H1 (cell line): ENCODE measurements around the gene ARHGAP15.

Experiments
- ATF2 ChIP-seq: IDR thresholded peaks from 2 replicates; pipeline ENCODE4 v1.6.1; 2012; ENCODE audit warnings: low read length, inconsistent platforms
- CBX5 ChIP-seq: fragments of 300-800, 300-1000 bp; sonication (generic); IDR thresholded peaks from 2 replicates; pipeline ENCODE4 v1.7.1; 2016; ENCODE audit warnings: antibody characterized with exemption, low read length, low read depth
- CREB1 ChIP-seq: IDR thresholded peaks from 2 replicates; pipeline ENCODE4 v1.6.1; 2012; ENCODE audit warnings: inconsistent platforms
- CTCF ChIP-seq, 3 experiments: IDR thresholded peaks; 1 replicate in 2 of 3; 2 replicates in 1 of 3; pipeline versions ENCODE4 v1.5.1 to v1.6.1; 2011; ENCODE audit warnings: low read length in 3 of 3, mild to moderate bottlenecking in 3 of 3, inconsistent platforms in 2 of 3, low read depth in 1 of 3, moderate library complexity in 1 of 3; ENCODE audit not compliant: insufficient read depth in 1 of 3; ENCODE audit errors: control extremely low read depth in 1 of 3
- GTF2F1 ChIP-seq: IDR thresholded peaks from 2 replicates; pipeline ENCODE4 v1.6.1; 2012; ENCODE audit warnings: low read depth, low read length, improper control_type of control experiment, borderline replicate concordance
- JUND ChIP-seq: IDR thresholded peaks from 2 replicates; pipeline ENCODE4 v1.6.1; 2011; ENCODE audit warnings: mild to moderate bottlenecking, improper control_type of control experiment, low read length
- POLR2A ChIP-seq, 2 experiments: IDR thresholded peaks; 1 replicate in 1 of 2; 2 replicates in 1 of 2; pipeline ENCODE4 v1.6.1; 2011; ENCODE audit warnings: low read depth in 2 of 2, low read length in 2 of 2, mild to moderate bottlenecking in 2 of 2; ENCODE audit errors: control extremely low read depth in 1 of 2
- POLR2AphosphoS5 ChIP-seq: IDR thresholded peaks from 2 replicates; pipeline ENCODE4 v1.6.1; 2011; ENCODE audit warnings: low read depth, low read length
- SRF ChIP-seq: IDR thresholded peaks from 2 replicates; pipeline ENCODE4 v1.6.1; 2011; ENCODE audit warnings: mild to moderate bottlenecking, low read depth, low read length, moderate library complexity
- TAF1 ChIP-seq: IDR thresholded peaks from 2 replicates; pipeline ENCODE4 v1.6.1; 2011; ENCODE audit warnings: mild to moderate bottlenecking, low read depth, low read length
- TEAD4 ChIP-seq: IDR thresholded peaks from 2 replicates; pipeline ENCODE4 v1.6.1; 2012; ENCODE audit warnings: low read depth, low read length, inconsistent platforms, mixed read lengths
- YY1 ChIP-seq: IDR thresholded peaks from 2 replicates; pipeline ENCODE4 v1.6.1; 2011; ENCODE audit warnings: low read depth, mild to moderate bottlenecking, low read length

- TF ChIP-seq CTCF (IDR thresholded peaks at IDR 0.05; ENCODE audit: control extremely low read depth in 1 of 3, insufficient read depth in 1 of 3, low read depth in 1 of 3, low read length in 3 of 3) (no peak), POLR2AphosphoS5 (no peak), POLR2A (IDR thresholded peaks at IDR 0.05; ENCODE audit: control extremely low read depth in 1 of 2, low read depth in 2 of 2, low read length in 2 of 2) (no peak), JUND (no peak), SRF (no peak), TAF1 (no peak), YY1 (no peak), CREB1 (no peak), CBX5 (no peak), ATF2 (no peak), TEAD4 (no peak), GTF2F1 (no peak)
These were observed 664.2 kb downstream of the ARHGAP15 start for GRCh38 chr2:143793381-143793780.
